Fibroblast of skin of scalp (primary cell): ENCODE measurements around the gene USP47.

Source experiments
- DNase-seq: peaks from one replicate; pipeline ENCODE4 v3.0.0-alpha.2; 2013

USP47 gene

DNA sequence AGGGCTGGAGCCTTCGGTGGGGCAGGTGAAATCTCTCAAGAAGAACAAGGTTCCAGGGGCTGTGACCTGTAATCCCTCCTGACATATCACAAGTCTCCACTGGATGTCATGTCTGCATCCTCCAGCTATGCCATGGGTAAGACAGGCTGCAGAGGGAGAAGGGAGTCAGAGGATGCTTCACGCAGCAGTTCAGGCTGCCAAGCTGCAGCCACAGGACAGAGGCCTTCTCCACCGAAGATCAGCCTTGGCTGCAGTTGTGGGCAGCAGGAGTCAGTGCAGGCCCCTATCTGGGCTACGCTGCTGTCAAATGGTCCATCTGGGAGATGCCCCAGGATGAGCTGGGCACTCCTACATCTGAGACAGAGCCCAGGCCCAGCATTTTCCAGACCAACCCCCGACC, 141.7 kb downstream of the USP47 start:
- DNase-seq: no peak

DNA sequence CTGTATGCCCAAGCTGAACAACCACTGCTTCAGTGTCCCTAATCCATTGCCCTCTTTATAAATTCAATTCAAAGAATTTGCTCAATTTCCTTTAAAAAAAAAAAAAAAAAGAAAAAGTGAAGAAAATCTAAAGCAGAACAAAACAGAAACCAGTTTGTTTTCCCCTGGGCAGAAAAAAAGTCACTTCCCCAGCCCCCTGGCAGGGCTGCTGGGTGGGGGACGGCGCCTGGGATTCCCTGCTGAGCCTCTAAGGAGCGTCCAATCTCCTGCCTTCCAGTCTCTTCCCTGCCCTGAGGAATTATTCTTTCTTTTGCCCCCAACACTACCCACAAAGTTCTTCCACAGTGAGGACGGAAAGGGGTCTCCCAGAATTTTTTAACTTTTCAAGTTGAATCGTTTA, 142.8 kb downstream of the USP47 start:
- DNase-seq: peak; percentile 52

DNA sequence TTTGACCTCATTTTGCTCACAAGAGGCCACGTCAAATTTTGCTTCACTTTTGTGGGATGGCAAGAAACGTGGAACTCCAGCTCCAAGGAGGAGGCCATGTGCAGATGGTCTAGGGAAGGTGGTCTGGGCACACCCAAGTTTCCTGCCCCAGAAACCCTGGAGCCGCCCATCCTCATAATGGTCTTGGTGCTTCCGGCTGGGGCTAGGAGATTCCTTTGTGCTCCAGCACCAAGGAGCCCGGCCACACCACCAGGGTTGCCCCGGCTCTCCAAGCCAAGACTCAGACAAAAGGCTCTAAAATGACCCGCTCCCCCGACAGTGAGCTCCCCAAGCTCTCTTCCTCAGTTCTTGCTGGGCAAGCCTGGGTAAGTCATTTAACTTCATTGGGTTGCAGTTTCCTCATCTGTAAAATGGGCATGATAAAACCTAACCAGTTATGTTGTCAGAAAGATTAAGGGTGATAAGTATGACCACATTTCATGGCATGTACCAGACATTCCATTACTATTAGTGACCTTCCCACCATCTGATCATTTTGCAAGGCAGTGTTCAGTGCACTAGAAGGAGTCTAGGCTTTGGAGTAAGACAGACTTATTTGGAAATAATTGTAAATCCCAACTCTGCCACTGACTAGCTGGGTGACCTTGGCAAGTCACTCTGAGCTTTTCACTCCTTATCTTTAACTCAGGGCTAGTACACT, 143.4 kb downstream of the USP47 start:
- peak; percentile 91 for DNase-seq

DNA sequence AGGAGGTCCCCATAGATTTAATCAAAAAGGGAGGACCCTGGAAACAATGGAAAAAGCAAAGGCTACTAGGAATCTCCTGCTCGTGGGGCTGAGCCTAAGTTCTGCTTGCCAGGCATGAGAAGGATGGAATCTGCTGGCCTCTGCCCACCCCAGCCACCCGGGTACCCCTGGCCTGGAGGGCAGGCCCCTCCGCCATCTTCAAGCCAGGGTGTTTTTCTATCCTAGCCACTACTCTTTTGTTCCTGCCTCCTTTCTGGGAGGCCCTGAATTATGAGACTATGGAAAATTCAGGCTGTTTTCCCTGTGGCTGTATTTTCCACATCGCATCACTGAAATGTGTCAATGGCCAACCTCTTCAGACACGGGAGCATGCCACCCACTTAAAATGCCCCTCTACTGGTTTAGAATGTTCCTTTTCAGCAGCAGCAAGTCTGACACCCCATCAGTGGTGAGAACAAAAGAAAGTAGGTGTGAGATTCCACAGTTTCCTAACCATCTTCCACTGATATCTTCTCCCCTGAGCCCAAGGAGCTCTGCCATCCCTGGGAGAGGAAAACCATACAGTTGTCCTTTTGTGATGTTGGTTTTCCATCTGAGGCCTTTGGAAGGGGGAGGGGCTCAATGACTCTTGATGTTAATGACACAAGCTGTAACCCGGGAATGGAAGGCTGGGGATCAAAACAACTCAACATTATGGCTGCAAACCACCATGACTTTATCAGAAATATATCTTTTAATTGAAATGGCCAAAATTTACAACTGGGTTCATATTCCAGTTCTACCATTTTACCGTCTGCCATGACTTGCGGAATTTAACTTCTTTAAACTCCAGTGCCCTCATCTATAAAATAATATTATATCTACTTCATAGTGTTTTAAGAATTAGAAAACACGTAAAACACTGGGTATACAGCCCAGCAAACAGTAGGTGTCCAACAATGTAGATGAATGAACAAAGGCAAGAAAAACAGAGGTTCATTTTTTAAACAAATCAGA, 144.5 kb downstream of the USP47 start:
- no peak for DNase-seq

DNA sequence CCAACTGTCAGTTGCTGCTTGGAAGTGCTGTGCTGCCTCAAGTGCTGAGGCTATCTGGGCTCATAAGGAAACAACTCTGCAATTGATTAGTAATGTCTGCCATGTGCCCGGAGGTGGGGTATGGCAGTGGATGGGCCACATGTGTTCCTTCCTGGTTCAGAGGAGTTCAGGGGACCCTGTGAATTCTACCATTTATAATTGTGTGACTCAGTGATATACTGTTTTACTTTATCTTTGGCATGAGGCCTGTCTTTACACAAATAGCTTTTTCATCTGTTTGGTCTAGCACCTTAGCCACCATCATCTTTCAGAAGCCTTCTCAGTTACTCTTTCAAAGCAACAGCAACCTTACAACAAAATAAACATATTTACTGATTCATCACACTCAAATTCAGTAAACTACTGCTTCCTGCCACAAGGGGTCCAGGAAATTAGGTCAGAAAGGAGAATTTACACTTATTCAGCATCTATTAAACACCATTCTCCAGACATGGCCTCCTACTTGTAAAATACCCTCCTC, 145.8 kb downstream of the USP47 start:
- DNase-seq: peak; percentile 51

DNA sequence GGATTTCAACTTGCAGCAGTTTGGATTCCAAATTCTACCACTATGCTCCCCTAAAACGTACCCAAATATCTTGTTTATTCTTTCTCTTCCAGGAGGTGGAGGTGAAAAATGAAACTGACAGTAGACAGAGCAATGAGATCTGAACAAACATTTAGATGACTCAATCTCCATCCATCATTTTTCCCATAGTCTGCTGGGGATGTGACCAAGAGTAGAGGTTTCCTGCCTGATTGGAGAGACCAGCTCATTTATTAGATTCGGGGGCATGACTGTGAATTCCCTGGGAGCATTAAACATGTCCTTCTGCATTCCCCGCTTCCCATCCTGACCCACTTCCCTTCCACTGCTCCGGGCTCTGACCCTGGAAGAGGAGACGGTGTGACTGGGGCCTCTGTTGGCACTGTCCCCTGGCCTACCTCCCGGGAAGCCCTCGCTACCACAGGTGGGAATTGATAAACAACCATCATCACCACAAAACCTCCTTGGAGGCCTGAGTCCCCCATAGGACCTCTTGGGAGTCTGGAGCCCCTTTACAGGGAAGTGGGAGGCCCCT, 146.4 kb downstream of the USP47 start:
- DNase-seq: peak; percentile 74

DNA sequence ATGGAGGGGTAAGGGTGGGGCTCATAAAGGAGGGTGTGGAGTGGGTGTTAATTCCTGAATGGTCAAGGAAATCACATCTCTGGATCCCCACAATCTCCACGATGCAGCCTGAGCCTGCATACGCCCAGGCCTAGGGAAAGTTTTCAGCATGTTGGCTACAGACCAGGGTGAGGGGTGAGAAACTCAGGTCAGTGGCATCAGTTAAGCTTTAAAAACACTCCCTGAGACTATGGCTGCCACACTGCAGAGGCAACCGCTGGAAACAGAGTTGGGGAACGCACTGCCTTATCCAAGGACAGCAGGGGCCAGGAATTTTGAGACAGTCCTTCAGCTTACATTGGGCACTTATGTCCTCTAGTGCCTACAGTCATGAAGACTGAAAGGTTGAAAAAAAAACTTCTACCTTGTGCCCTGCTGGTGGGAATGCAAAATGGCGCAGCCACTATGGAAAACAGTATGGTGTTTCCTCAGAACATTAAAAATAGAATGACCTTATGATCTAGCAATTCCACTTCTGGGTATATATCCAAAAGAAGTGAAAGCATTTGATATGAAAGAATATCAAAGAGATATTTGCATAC, 147.0 kb downstream of the USP47 start:
- DNase-seq: no peak

DNA sequence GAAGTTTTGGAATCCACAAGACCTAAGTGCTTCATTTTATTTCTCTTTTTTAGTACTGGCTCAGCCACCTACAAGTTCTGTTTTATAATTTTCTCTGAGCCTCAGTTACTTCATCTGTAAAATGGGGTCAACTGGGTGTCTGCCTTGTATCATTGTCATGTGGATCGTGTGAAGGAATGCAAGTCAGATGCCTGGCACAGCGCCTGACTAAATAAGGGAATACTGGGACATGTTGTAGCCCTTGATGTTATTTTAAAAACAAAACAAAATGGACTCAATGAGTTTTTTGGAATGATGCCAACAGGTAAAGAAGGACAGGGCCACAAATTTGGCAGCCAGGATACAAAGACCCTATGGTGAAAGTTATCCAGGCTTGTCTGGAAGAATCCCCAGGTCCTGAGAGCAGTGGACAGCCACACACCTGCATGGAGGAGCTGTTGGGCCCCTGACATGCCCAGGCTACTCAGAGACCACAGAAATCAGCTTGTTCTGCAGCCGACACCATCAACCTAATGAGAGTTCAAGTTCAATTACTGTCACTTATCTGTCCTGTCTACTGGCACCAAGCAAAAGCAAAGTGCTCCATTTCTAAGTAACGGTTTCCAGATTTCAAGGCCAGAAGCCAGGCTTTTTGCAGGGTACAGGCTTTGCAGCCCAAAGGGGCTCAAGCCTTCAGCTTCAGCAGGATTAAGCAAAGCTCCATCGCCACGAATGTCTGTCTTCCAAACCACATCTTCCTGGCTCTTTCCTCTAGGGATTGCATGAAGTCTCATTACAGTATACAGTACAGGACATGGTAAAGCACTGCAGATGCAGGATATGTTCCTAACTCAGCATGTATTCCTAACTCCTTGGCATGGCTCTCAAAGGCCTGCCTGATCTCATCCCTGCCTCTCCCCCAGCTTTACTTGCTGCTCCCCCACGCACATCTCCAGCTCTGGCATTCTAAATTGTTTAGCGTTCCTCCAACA, 148.3 kb downstream of the USP47 start:
- peak; percentile 85 for DNase-seq

- DNase-seq: no peak
Observed at GRCh38 chr11:11992257-11993212, 150.8 kb downstream of the USP47 start.

GRCh38 chr11:11993839-11994238, 152.1 kb downstream of the USP47 start:
- DNase-seq: peak; percentile 84

DNA sequence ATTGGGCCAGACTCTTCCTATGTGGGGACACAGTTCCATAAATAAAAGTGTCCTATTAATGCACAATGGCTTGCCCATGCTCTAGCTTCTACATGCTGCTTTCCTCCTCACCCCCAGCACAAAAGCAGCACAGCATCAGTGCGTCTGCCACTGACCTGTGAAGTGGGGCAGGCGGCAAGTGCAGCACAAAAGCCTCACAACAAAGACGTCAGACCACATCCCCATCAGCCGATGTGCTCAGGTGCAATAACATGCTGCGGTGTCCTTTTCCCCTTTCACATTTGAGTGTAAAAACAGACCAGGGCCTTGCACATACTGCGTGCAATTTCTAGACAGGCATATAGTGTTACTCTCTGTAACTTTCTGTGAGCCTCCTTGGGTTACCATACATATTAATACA, 153.8 kb downstream of the USP47 start:
- no peak for DNase-seq

- DNase-seq: no peak
Observed at GRCh38 chr11:11996321-11997048, 154.7 kb downstream of the USP47 start.

GRCh38 chr11:11997049-11997322, 155.2 kb downstream of the USP47 start:
- no peak for DNase-seq

- peak; percentile 85 for DNase-seq
Observed at GRCh38 chr11:11998091-11998781, 156.5 kb downstream of the USP47 start.

DNA sequence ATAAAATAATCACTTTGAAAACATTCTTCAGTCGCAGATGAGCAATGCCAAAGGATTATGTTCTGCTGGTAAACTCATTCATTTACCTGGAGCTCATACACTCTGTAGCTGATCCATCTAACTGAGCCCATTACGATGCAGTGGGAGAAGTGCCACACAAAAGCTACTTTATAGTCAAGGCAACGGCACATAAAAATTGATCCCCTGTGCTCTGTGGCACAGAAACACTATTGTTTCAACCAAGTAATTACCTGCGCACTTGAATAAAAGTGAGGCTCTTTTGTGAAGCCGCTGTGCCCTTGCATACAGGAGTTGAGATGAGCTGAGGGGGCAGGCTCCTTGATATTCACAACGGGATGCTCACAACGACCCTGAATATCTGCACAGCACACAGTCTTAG, 159.4 kb downstream of the USP47 start:
- DNase-seq: no peak

DNA sequence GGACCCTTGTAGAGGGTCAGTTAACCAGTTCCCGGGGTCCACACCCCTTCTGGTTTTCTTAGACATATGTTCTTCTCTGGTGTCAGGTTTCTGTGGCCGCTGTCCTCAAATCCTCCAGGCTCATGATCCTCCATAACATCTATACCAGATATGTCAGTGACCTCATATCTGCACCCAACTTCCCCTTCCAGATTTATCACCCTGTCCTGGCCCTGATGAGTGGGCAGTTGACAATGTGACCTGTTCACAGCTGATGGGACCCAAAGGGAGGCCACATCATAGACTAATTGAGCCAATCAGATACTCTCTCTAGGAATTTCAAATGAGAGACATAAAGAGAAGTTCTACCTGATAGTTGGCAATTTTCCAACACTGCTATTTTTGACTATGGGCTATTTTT, 161.6 kb downstream of the USP47 start:
- no peak for DNase-seq

DNA sequence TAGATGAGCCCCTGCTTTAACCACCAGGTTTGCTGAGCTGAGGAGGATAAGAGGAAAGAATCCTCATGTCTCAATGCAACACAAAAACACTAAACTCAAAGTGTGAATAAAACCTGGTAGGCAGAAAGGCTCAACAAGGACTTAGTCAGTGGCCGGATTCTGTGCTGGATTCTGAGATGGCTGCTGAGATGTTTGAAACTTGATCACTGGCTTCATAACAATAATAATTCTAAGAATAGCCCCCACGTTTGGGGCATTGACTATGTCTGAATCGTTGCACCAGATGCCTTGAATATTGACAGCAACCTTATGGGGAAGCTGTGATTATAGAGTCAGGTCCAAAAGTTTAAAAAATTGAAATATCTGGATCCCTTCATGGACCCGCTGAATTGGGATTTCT, 162.0 kb downstream of the USP47 start:
- no peak for DNase-seq

GRCh38 chr11:12005061-12005460, 163.3 kb downstream of the USP47 start:
- no peak for DNase-seq

GRCh38 chr11:12005476-12005875, 163.7 kb downstream of the USP47 start:
- DNase-seq: no peak
